Naive thymus-derived CD4-positive, alpha-beta T cell (primary cell): Measurements from ENCODE around the gene CCL5. TPM values are rescaled to one million over a fixed set of nuclear protein-coding genes. Genes with fewer than 3 reads are reported as not detected.
A peak's percentile ranks its signal among the peaks of the same experiment; 100 is the strongest.

Experiments
- ATAC-seq: fragments of 150-1000 bp; cut with Tn5 transposase; 2 replicates; pipeline ENCODE4 v1.10.0; 2021; ENCODE audit warnings: mild to moderate bottlenecking, moderate library complexity
- CTCF ChIA-PET: fragments of 350-600 bp; sonication (Branson Sonifier 250); formaldehyde crosslinking; loops from one replicate; lab custom pipeline; 2021; ENCODE audit warnings: antibody characterized with exemption; lab: Charles Lee
- POLR2A ChIA-PET: fragments of 350-600 bp; sonication (Branson Sonifier 250); formaldehyde crosslinking; loops from one replicate; lab custom pipeline; 2021; ENCODE audit warnings: antibody characterized with exemption, inconsistent platforms; lab: Charles Lee
- DNase-seq, 9 donors: peaks; one replicate each; pipeline versions ENCODE4 v3.0.0 to v3.0.0-alpha.2; 2020 to 2022; ENCODE audit warnings: mixed read lengths in 1 of 9
- H3K27ac ChIP-seq: one replicate; pipeline ENCODE4 v1.7.0; 2013; ENCODE audit warnings: mild to moderate bottlenecking, low read depth, low read length, moderate library complexity
- H3K27me3 ChIP-seq, 2 donors: one replicate each; pipeline ENCODE4 v1.7.0; 2013; ENCODE audit warnings: low read length in 2 of 2, mild to moderate bottlenecking in 2 of 2, moderate library complexity in 2 of 2; ENCODE audit not compliant: control insufficient read depth in 2 of 2, insufficient read depth in 2 of 2
- H3K36me3 ChIP-seq, 3 experiments: 1 replicate in 2 of 3; 2 replicates in 1 of 3; pipeline ENCODE4 v1.7.0; 2013; ENCODE audit warnings: low read length in 3 of 3, mild to moderate bottlenecking in 3 of 3, moderate library complexity in 1 of 3; ENCODE audit not compliant: insufficient read depth in 3 of 3, control insufficient read depth in 2 of 3
- H3K4me1 ChIP-seq, 2 donors: one replicate each; pipeline ENCODE4 v1.7.0; 2013; ENCODE audit warnings: low read length in 2 of 2, mild to moderate bottlenecking in 2 of 2, moderate library complexity in 1 of 2; ENCODE audit not compliant: control insufficient read depth in 2 of 2, insufficient read depth in 2 of 2
- H3K4me3 ChIP-seq: 2 replicates; pipeline ENCODE4 v1.7.0; 2013; ENCODE audit warnings: mild to moderate bottlenecking, low read length
- H3K9me3 ChIP-seq, 3 experiments: 1 replicate in 2 of 3; 2 replicates in 1 of 3; pipeline ENCODE4 v1.7.0; 2013; ENCODE audit warnings: low read length in 3 of 3; ENCODE audit not compliant: control insufficient read depth in 2 of 3
- H3K27ac Mint-ChIP-seq, 9 donors: one replicate each; pipeline ENCODE4 v1.8.0; 2020 to 2022; ENCODE audit warnings: mixed read lengths in 9 of 9, mild to moderate bottlenecking in 8 of 9, moderate library complexity in 5 of 9, inconsistent platforms in 2 of 9
- H3K27me3 Mint-ChIP-seq, 5 donors: one replicate each; pipeline ENCODE4 v1.8.0; 2021 to 2022; ENCODE audit warnings: mixed read lengths in 5 of 5, mild to moderate bottlenecking in 1 of 5
- H3K36me3 Mint-ChIP-seq, 5 donors: one replicate each; pipeline ENCODE4 v1.8.0; 2020 to 2022; ENCODE audit warnings: mixed read lengths in 5 of 5, mild to moderate bottlenecking in 3 of 5, inconsistent platforms in 1 of 5
- H3K4me1 Mint-ChIP-seq, 7 donors: one replicate each; pipeline ENCODE4 v1.8.0; 2020 to 2022; ENCODE audit warnings: mixed read lengths in 7 of 7, mild to moderate bottlenecking in 3 of 7, inconsistent platforms in 1 of 7
- H3K4me3 Mint-ChIP-seq, 10 donors: one replicate each; pipeline ENCODE4 v1.8.0; 2020 to 2022; ENCODE audit warnings: mild to moderate bottlenecking in 10 of 10, mixed read lengths in 10 of 10, moderate library complexity in 6 of 10, inconsistent platforms in 2 of 10
- H3K9me3 Mint-ChIP-seq, 11 donors: one replicate each; pipeline ENCODE4 v1.8.0; 2020 to 2022; ENCODE audit warnings: mixed read lengths in 11 of 11, mild to moderate bottlenecking in 4 of 11, inconsistent platforms in 1 of 11, moderate library complexity in 1 of 11
- intact Hi-C, 2 donors: fragments of 100-400 bp; cut with micrococcal nuclease; formaldehyde crosslinking; loops; one replicate each; pipeline ENCODE4 v1.15.1; 2023
- polyA plus RNA-seq, 2 donors: library from polyadenylated mRNA; unstranded; fragments of 300-500 nt; fragmentation: Illumina TruSeq; gene quantifications; one replicate each; pipeline ENCODE4 v1.2.3, GENCODE V29; 2021
- total RNA-seq, 6 experiments: library from RNA in 5 of 6; stranded (reverse) in 5 of 6; gene quantifications; 1 replicate in 5 of 6; 2 replicates in 1 of 6; pipeline ENCODE4 v1.2.3 and lab custom pipeline; 2021 to 2026

Gene CCL5
- 100 to 1,000 TPM in 1 of 5 experiments, 10 to 100 TPM in 4; 17.0 to 192 (median 29.1) TPM for total RNA-seq
- 1 to 10 TPM; 2.8 to 4.1 TPM for polyA plus RNA-seq
- 1.1 reads per million for total RNA-seq (lab: John Stamatoyannopoulos, UW)

- H3K27me3 Mint-ChIP-seq = peaks cover 0 to 8% (median 0%) of the 10 kb centered on the region in 5 donors
- no peaks in the 10 kb centered on the region for H3K27me3 ChIP-seq
- no peaks in the 10 kb centered on the region for H3K9me3 Mint-ChIP-seq
- H3K36me3 ChIP-seq = peaks cover 0 to 11% (median 0%) of the 10 kb centered on the region in 3 experiments
- peaks cover 6 to 25% of the 10 kb centered on the region in 2 donors for H3K4me1 ChIP-seq
- H3K36me3 Mint-ChIP-seq = peaks cover 0 to 21% (median 0%) of the 10 kb centered on the region in 5 donors
- ChIA-PET CTCF (no interaction called here), POLR2A (no interaction called here)
- peak within 1 kb of the TSS in 4 of 10 donors; percentile 10 to 86 (median 64) for H3K4me3 Mint-ChIP-seq
- no peaks in the 10 kb centered on the region for H3K9me3 ChIP-seq
- ATAC-seq = peak; percentile 92
- H3K27ac Mint-ChIP-seq = peak within 1 kb of the TSS in 3 of 9 donors; percentile 11 to 91 (median 12)
- peak within 1 kb of the TSS; percentile 31 for H3K4me3 ChIP-seq
- DNase-seq = peak in 1 of 9 donors; percentile 61
- intact Hi-C loops = loop anchor here in 1 of 2 donors (1.0 to 2.0 kb wide), 2 partner anchors 10 to 51 kb away; partner anchors contain the start of gene RDM1
- no peak within 1 kb of the TSS for H3K27ac ChIP-seq
- peaks cover 6 to 50% (median 15%) of the 10 kb centered on the region in 7 donors for H3K4me1 Mint-ChIP-seq
These were observed at the start of gene CCL5 for GRCh38 chr17:35879773-35880654. TSS of gene CCL5 (minus strand) at chr17:35880360.

DNA sequence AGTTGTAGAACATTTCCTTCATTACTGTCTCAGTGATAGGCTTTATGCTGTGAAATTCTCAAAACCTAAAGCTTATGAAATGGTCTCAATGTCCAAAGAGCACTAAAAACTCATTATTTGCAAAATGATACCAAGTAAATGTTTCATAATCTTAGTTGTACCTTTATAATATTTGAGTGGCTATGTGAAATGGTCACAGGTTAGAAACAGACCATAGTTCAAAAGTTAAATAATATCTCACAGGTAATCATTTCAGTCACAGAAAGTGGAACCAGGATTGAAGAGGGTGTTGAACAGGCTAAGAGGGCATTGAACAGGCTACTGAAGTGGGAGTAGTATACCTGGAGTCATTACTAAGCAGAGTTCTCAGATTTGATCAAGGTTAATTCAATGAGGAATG, 47.6 kb upstream of the CCL5 start:
- peaks cover 6 to 35% (median 13%) of the 10 kb centered on the region in 7 donors for H3K4me1 Mint-ChIP-seq
- no peak overlapping the region for H3K4me3 Mint-ChIP-seq
- POLR2A ChIA-PET = no interaction called here
- Histone ChIP-seq H3K4me3 (no peak overlapping the region), H3K36me3 (no peaks in the 10 kb centered on the region), H3K27ac (no peak overlapping the region), H3K4me1 (peaks cover 0 to 14% of the 10 kb centered on the region in 2 donors), H3K9me3 (no peaks in the 10 kb centered on the region), H3K27me3 (no peaks in the 10 kb centered on the region)
- peaks cover 0 to 8% (median 0%) of the 10 kb centered on the region in 5 donors for H3K27me3 Mint-ChIP-seq
- no peak for DNase-seq
- intact Hi-C loops = no loop called here
- no peak for ATAC-seq
- CTCF ChIA-PET = no interaction called here
- no peaks in the 10 kb centered on the region for H3K9me3 Mint-ChIP-seq
- no peak overlapping the region for H3K27ac Mint-ChIP-seq
- H3K36me3 Mint-ChIP-seq = peaks cover 0 to 27% (median 0%) of the 10 kb centered on the region in 5 donors

GRCh38 chr17:35923609-35924114, 43.5 kb upstream of the CCL5 start:
- Histone ChIP-seq H3K27me3 (no peaks in the 10 kb centered on the region), H3K36me3 (no peaks in the 10 kb centered on the region), H3K4me1 (peaks cover 0 to 14% of the 10 kb centered on the region in 2 donors), H3K27ac (no peak overlapping the region), H3K9me3 (no peaks in the 10 kb centered on the region), H3K4me3 (no peak overlapping the region)
- ATAC-seq = no peak
- intact Hi-C loops = no loop called here
- Mint-ChIP-seq H3K27ac (no peak overlapping the region), H3K9me3 (no peaks in the 10 kb centered on the region), H3K4me3 (no peak overlapping the region), H3K27me3 (no peaks in the 10 kb centered on the region), H3K36me3 (peaks cover 0 to 47% (median 0%) of the 10 kb centered on the region in 5 donors), H3K4me1 (peaks cover 0 to 37% (median 2%) of the 10 kb centered on the region in 7 donors)
- ChIA-PET POLR2A (no interaction called here), CTCF (no interaction called here)
- DNase-seq = no peak

DNA sequence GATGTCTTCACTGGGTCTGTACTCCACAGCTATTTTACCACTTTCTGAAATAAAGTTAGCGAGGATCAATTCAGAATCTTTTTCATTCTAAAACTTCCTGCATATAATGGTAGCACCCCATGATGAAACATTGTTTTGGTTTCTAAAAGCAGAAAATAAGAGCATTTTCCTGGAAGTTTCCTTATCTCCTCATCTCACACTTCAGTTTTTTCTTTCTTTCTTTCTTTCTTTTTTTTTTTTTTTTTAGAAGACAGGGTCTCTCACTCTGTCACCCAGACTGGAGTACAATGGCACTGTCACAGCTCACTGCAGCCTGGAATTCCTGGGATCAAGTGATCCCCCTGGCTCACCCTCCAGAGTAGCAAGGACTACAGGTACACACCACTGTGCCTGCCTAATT, 40.1 kb upstream of the CCL5 start:
- Histone ChIP-seq H3K36me3 (no peaks in the 10 kb centered on the region), H3K9me3 (no peaks in the 10 kb centered on the region), H3K4me3 (no peak overlapping the region), H3K27ac (no peak overlapping the region), H3K27me3 (no peaks in the 10 kb centered on the region), H3K4me1 (peaks cover 0 to 14% of the 10 kb centered on the region in 2 donors)
- H3K27me3 Mint-ChIP-seq = no peaks in the 10 kb centered on the region
- H3K4me3 Mint-ChIP-seq = peak overlapping the region in 1 of 10 donors; percentile 65
- CTCF ChIA-PET = no interaction called here
- intact Hi-C loops = no loop called here
- DNase-seq = no peak
- no peaks in the 10 kb centered on the region for H3K9me3 Mint-ChIP-seq
- H3K27ac Mint-ChIP-seq = peak overlapping the region in 1 of 9 donors; percentile 84
- H3K4me1 Mint-ChIP-seq = peaks cover 0 to 40% (median 5%) of the 10 kb centered on the region in 7 donors
- ATAC-seq = no peak
- peaks cover 0 to 47% (median 0%) of the 10 kb centered on the region in 5 donors for H3K36me3 Mint-ChIP-seq
- POLR2A ChIA-PET = no interaction called here

GRCh38 chr17:35918665-35919064, 38.5 kb upstream of the CCL5 start:
- H3K27ac ChIP-seq = no peak overlapping the region
- peaks cover 0 to 47% (median 0%) of the 10 kb centered on the region in 5 donors for H3K36me3 Mint-ChIP-seq
- no peaks in the 10 kb centered on the region for H3K27me3 ChIP-seq
- H3K4me1 ChIP-seq = peaks cover 0 to 15% of the 10 kb centered on the region in 2 donors
- no peak for DNase-seq
- H3K27ac Mint-ChIP-seq = no peak overlapping the region
- no peak overlapping the region for H3K4me3 Mint-ChIP-seq
- no peak overlapping the region for H3K4me3 ChIP-seq
- H3K36me3 ChIP-seq = no peaks in the 10 kb centered on the region
- H3K9me3 ChIP-seq = no peaks in the 10 kb centered on the region
- ChIA-PET POLR2A (no interaction called here), CTCF (no interaction called here)
- no peaks in the 10 kb centered on the region for H3K9me3 Mint-ChIP-seq
- peaks cover 0 to 34% (median 5%) of the 10 kb centered on the region in 7 donors for H3K4me1 Mint-ChIP-seq
- intact Hi-C loops = no loop called here
- H3K27me3 Mint-ChIP-seq = no peaks in the 10 kb centered on the region
- ATAC-seq = no peak

GRCh38 chr17:35917519-35918213, 37.5 kb upstream of the CCL5 start:
- Histone ChIP-seq H3K4me1 (peaks cover 0 to 20% of the 10 kb centered on the region in 2 donors), H3K27me3 (no peaks in the 10 kb centered on the region), H3K36me3 (no peaks in the 10 kb centered on the region), H3K27ac (no peak overlapping the region), H3K4me3 (no peak overlapping the region), H3K9me3 (no peaks in the 10 kb centered on the region)
- no peak overlapping the region for H3K27ac Mint-ChIP-seq
- ChIA-PET POLR2A (no interaction called here), CTCF (no interaction called here)
- H3K4me3 Mint-ChIP-seq = no peak overlapping the region
- H3K4me1 Mint-ChIP-seq = peaks cover 0 to 37% (median 5%) of the 10 kb centered on the region in 7 donors
- H3K36me3 Mint-ChIP-seq = peaks cover 0 to 45% (median 0%) of the 10 kb centered on the region in 5 donors
- H3K9me3 Mint-ChIP-seq = no peaks in the 10 kb centered on the region
- no peaks in the 10 kb centered on the region for H3K27me3 Mint-ChIP-seq
- intact Hi-C loops = no loop called here
- DNase-seq = no peak
- no peak for ATAC-seq
